Myocyte (in vitro differentiated cells): ENCODE measurements around the gene PLD6. TPM values are rescaled to one million over a fixed set of nuclear protein-coding genes. Genes with fewer than 3 reads are reported as not detected.

ENCODE experiments used
- DNase-seq: peaks from one replicate; pipeline ENCODE4 v3.0.0-alpha.2; 2012; ENCODE audit warnings: low read depth
- total RNA-seq: library from RNA; depleted of rRNA; stranded (reverse); fragments of >200 nt; gene quantifications from 2 replicates; pipeline ENCODE4 v1.2.3, GENCODE V29; 2014

The PLD6 gene
- total RNA-seq, 1 donor from 2014 or later: 9.4 TPM

DNA sequence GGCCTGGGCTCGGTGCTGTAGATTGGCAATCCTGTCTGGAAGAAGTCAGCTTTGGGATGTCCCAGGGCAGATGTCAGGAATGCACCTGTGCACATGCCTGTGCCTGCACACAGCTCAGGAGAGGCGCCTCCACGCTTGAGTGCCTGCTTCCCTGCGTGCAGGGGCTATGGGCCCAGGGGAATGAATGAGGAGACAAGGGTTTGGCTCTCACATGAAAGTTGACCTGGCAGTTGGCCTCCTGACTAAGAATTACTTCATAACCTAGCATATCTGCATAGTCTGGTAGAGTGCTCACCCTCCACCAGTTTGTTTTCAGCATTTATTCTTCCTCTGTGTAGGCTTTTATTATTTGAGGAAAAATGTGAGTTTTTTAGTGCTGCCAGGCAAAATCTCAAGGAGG, 50.0 kb downstream of the PLD6 start:
- no peak for DNase-seq

DNA sequence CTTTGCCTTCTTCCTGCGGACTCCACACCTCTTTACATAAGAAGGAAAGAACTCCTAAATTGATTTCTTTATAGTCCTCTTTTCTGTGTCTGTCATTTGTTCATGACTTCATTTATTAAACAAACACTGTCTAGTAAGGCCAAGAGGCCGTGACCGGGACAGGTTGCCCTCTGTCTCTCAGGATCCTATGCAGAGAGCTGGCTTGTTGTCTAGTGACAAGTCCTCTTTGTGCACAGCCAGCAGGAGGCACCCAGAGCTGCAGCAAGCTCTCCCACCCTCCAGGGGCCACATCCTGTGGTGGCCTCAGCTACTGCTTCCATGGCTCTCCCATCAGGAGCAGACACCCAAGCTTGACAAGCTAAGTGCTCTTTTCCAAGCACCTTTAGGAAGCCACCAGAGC, 50.6 kb downstream of the PLD6 start:
- DNase-seq: no peak

DNA sequence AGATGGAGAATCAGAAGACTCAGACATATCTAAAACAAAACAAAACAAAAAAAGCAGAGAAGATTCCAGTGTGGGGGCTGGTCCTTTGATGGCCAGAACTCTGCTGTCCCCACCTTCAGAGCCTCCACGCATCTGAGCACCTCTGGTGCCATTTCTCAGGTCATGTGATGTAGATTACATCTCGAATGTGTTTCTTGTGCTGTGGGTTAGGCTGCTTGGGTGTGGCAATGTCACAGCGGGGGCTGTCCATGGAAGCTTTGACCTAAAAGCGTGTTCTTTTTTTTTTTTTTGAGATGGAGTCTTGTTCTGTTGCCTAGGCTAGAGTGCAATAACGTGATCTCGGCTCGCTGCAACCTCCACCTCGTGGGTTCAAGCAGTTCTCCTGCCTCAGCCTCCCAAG, 51.2 kb downstream of the PLD6 start:
- DNase-seq: no peak

DNA sequence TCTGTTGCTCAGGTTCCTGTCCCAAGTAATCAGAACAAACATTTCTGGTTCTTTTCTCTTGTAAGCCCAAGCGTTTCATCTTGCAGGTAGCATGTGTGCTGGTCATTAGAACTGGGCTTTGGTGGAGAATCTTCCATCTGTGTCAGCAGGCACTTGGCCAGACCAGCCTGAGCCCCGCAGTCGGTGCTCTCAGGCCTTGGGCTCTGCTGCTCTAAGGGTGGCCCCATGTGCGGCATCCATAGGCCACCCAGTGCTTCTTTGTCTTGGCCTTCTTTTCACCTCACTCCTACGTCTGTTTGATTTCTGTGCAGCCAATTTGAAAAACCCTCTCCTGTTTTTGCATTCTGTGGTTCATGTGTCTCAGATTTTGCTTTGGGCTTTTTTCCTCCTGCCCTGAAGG, 51.6 kb downstream of the PLD6 start:
- DNase-seq: no peak

DNA sequence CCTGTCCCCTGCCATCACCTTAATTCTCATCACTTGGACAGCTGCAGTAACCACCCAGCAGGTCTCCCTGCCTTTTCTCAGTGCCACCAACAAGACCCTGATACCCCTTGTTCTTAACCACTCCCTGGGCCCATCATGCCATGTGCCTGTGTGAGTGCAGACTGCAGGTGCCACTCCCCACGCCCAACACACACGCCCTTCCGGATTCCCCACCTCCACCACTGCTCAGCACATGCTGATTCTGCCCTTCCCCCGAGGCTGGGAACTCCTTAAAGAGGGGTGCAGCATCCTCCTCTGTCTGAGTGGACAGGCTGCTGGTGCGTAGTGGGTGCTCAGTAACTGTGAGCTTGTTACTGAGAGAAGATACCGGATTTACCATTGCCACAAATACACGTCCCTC, 52.4 kb downstream of the PLD6 start:
- DNase-seq: no peak

DNA sequence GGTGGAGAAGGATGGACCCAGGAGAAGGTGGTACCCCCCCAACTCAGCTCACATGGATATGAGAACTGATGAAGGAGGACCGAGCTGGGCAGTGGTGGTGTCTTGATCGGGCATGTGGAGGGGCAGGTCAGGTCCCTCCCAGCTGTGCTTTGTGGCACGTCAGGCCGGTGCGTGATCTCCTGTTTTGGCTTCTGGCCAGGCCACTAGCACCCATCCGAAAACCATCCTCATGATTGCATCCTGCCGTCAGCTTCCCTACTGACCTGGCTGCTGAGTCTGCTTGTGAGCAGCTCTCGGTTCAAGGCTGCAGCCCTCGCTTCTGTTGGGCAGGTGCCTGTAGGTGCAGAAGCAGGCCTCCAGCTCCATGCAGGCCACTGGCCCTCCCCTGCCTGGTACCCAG, 53.1 kb downstream of the PLD6 start:
- DNase-seq: no peak

DNA sequence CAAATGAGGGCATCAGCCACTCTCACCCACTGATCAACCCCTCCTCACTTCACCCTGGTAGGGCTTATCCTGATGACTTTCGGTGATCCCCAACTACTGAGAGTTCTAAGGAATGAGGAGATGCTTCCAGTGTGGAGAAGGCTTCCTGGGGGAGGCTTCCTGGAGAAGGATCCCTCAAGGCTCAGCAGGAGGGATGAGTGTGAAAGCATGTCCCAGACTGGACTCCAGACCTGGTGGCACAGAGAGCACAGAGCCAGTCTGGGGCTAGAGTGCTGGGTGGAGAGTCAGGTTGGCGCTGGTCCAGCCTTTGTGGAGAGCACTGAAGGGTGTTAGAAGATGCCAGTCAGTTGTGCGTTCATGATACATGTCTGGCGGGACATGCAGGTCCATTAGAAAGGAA, 53.7 kb downstream of the PLD6 start:
- DNase-seq: no peak

DNA sequence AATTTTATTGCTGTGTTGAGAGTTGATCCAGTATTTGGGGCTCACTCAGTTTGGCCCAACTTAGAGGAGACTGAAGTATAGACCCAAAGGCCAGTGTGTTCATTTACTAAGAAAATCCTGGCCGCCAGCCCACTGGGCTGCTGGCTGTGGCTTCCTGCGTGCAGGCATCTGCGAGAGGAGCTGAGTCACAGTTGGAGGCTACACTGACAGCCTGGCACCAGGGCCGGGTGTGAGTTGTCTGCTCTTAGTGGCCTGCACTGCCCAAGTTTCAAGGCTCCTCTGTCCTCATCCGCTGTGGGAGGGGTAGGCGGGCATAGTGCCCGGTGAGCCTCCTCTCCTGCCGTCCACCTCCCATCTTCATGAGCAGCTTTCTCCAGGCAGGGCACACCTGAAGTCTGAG, 54.2 kb downstream of the PLD6 start:
- peak; percentile 97 for DNase-seq

DNA sequence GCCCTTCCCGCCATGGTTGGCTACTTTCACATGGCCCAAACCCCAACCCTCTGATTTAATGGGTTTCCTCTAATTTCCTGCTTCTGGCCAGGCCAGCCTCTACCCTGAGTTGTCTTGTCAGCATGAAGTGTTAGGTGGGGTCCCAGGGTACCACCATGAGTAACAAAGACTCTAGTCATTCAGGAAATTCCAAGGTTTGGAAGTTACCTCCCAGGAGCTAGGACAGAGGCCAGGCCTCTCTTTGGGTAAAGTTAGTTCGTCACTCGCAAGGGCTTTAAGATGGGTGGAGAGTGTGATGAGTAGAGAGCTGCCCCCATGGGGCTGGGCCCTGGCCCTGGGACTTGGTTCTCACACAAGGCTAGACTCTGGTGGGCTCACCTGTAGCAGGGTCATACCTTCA, 54.6 kb downstream of the PLD6 start:
- peak; percentile 30 for DNase-seq

DNA sequence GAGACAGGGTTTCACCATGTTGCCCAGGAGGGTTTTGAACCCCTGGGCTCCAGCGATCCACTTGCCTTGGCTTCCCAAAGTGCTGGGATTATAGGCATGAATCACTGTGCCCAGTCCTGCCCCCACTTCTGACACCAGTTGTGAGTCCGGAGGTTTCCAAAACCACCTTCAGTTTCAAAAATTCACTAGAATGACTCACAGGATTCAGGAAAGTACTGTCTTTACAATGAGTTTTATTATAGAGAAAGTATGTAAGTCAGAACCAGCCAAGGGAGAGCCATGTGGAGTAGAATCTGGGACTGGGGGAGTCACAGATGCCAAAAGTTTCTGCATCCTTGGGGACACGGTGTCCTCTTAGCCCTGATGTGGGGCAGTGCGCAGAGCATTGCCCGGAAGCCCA, 55.1 kb downstream of the PLD6 start:
- peak; percentile 51 for DNase-seq

Other genes with a start within 250 kb of the PLD6 start
- gene TNFRSF13B, start 234.2 kb downstream of the PLD6 start, total RNA-seq: not detected in 2 replicates
- gene MPRIP, start 163.9 kb downstream of the PLD6 start, total RNA-seq: 137 and 150 TPM in 2 replicates
- 66.4 TPM in 2 replicates for gene FLCN, start 30.8 kb upstream of the PLD6 start, total RNA-seq
- gene COPS3, start 74.9 kb upstream of the PLD6 start, total RNA-seq: 85.2 and 104 TPM in 2 replicates
- gene NT5M, start 97.0 kb upstream of the PLD6 start, total RNA-seq: 12.4 and 19.3 TPM in 2 replicates